OCI-LY7 (cell line): ENCODE results near the gene GALNT10.

ENCODE experiments used
- CTCF ChIP-seq: fragments of 200-600 bp; sonication (generic); conservative IDR thresholded peaks from 2 replicates; pipeline ENCODE4 v1.5.1; 2014; ENCODE audit warnings: mild to moderate bottlenecking, antibody characterized with exemption, low read length, moderate library complexity, mixed read lengths
- EZH2phosphoT487 ChIP-seq: fragments of 200-600 bp; sonication (generic); IDR thresholded peaks from 2 replicates; pipeline ENCODE4 v1.6.1; 2018; ENCODE audit warnings: low read depth, borderline replicate concordance, mild to moderate bottlenecking, mixed run types, antibody characterized with exemption, low read length, moderate library complexity, mixed read lengths

DNA sequence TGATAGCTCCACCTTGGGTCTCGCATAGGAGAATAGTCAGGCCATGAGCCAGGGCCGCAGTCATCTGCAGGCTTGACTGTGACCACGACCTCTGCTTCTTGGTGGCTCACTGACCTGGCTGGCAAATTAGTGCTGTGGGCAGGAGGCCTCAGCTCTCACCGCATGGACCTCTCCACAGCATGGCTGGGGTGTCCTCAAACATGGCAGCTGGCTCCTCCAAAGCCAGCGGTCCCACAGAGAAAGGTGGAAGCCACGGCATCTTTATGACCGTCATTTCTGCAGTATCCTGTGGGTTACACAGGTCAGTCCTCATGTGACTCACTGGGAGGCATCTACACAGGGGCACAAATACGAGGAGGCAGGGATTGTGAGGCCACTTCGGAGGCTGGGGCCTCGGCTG lies 212.1 kb downstream of the GALNT10 start:
- TF ChIP-seq CTCF (no peak), EZH2phosphoT487 (no peak)
